GM19372 (cell line): Measurements from ENCODE around the gene TXLNA.

Experiments
- ATAC-seq: cut with Tn5 transposase; IDR thresholded peaks from one replicate; pipeline ENCODE4 v1.9.1; 2021; ENCODE audit warnings: mild to moderate bottlenecking, low read depth, moderate library complexity; ENCODE audit not compliant: unreplicated experiment

TXLNA gene

GRCh38 chr1:32182060-32182459 is 2.6 kb downstream of the TXLNA start:
- ATAC-seq = no peak

GRCh38 chr1:32184650-32185049 is 5.2 kb downstream of the TXLNA start:
- ATAC-seq = no peak

- ATAC-seq = no peak
Observed at GRCh38 chr1:32186077-32186476, 6.6 kb downstream of the TXLNA start.

GRCh38 chr1:32186491-32186890 is 7.0 kb downstream of the TXLNA start:
- ATAC-seq = no peak

- ATAC-seq = no peak
Observed at GRCh38 chr1:32187850-32188249, 8.4 kb downstream of the TXLNA start.

- ATAC-seq = no peak
Observed at GRCh38 chr1:32192220-32192948, 12.9 kb downstream of the TXLNA start.

- ATAC-seq = no peak
Observed at GRCh38 chr1:32194984-32195383, 15.5 kb downstream of the TXLNA start.

GRCh38 chr1:32195531-32195930 is 16.1 kb downstream of the TXLNA start:
- ATAC-seq = no peak

- no peak for ATAC-seq
Observed at GRCh38 chr1:32195972-32196823, 16.7 kb downstream of the TXLNA start.

- ATAC-seq = no peak
Observed at GRCh38 chr1:32197074-32197473, 17.6 kb downstream of the TXLNA start.

GRCh38 chr1:32197837-32198236 is 18.4 kb downstream of the TXLNA start:
- no peak for ATAC-seq

- ATAC-seq = no peak
Observed at GRCh38 chr1:32198237-32199042, 19.0 kb downstream of the TXLNA start.

GRCh38 chr1:32199043-32199716 is 19.7 kb downstream of the TXLNA start:
- ATAC-seq = no peak

GRCh38 chr1:32199717-32200072 is 20.2 kb downstream of the TXLNA start:
- ATAC-seq = no peak

- no peak for ATAC-seq
Observed at GRCh38 chr1:32200226-32201010, 20.9 kb downstream of the TXLNA start, which contains the start of gene CCDC28B. Gene CCDC28B, plus strand, starts transcription at chr1:32200595. Its CDS starts 1,341 bp downstream, at chr1:32201936.

GRCh38 chr1:32201011-32201855 is 21.8 kb downstream of the TXLNA start:
- no peak for ATAC-seq

- no peak for ATAC-seq
Observed at GRCh38 chr1:32204943-32205361, 25.5 kb downstream of the TXLNA start.
